ENCODE results near the gene CUTC. TPM values are rescaled to one million over a fixed set of nuclear protein-coding genes. Genes with fewer than 3 reads are reported as not detected.

The CUTC gene
- total RNA-seq, 1 donor from 2014 or later: 46.8 TPM

DNA sequence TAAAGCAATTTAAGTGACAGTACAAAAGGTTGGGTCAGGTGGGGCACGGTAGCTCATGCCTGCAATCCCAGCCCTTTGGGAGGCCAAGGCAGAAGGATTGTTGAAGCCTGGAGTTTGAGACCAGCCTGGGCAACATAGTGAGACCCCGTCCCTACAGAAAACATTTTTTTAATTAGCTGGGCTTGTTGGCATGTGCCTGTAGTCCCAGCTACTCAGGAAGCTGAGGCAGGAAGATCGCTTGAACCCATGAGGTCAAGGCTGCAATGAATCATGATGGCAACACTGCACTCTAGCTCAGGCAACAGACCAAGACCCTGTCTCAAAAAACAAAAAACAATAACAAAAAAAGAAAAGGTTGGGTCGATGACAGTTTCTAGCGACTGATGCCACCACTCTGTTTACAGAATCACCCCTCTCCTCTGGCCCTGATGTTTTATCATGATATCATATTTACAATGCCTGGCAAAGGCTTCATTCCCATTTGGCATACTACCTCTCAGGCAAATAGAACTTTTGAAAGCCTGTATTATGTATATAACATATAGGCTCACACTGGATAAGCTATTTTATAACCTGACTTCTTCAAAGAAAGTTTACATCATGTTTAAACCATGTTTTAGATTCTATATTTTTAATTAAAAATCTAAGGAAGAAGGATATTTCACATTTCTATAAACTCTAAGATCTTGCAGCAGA is 49.8 kb downstream of the CUTC start:
- Mint-ChIP-seq H3K27ac (no peak overlapping the region), H3K36me3 (ENCODE audit: low read depth) (no peaks in the 10 kb centered on the region), H3K27me3 (peaks cover 3% of the 10 kb centered on the region), H3K4me3 (no peak overlapping the region), H3K4me1 (peaks cover 5% of the 10 kb centered on the region), H3K9me3 (no peaks in the 10 kb centered on the region)
- DNase-seq: no peak
- intact Hi-C loops (cut with micrococcal nuclease): no loop called here

DNA sequence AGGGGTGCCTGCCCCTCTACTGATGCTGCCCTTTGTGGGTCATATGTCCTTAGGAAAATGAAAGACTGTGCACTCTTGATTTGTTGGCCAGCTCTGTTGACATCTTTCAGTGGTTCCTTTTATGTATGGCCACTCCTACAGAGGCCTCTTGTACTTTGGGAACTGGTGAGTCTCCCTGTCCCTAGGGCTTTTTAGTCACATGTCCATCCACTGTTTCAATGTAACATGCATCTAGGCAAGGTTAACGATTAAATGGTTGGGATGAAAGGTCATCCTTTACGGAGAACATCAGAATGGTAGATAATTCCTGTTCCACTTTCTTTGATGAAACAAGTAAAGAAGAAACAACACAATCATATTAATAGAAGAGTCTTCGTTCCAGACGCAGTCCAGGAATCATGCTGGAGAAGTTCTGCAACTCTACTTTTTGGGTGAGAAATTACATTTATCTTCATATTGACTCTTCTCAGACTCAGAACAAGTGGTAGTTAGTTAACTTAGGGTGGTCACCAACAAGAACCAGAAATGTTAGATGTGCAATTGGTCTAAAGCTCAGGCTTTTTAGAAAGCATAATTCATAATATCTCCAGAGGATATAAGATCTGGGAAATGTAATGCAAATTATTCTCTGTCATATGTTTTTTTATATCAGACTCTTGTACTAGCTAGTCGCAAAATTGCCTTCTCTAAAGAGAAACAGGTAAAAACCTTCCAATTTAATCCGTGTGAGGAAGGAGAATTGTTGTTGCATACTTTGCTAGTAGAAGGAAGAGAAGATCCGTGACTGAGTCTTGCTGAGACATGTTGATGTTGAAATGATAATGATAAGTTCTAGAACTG is 50.6 kb downstream of the CUTC start, which contains the start of gene ABCC2:
ABCC2 (plus strand) TSS at position 194 of the 840 bp plus-strand sequence; CDS start at position 399, 205 bp downstream.
- no peak within 1 kb of the TSS for H3K4me3 Mint-ChIP-seq
- no peaks in the 10 kb centered on the region for H3K9me3 Mint-ChIP-seq
- no peak for DNase-seq
- intact Hi-C loops (cut with micrococcal nuclease): no loop called here
- peaks cover 3% of the 10 kb centered on the region for H3K27me3 Mint-ChIP-seq
- H3K4me1 Mint-ChIP-seq: peaks cover 5% of the 10 kb centered on the region
- no peaks in the 10 kb centered on the region for H3K36me3 Mint-ChIP-seq (ENCODE audit: low read depth)
- no peak within 1 kb of the TSS for H3K27ac Mint-ChIP-seq

DNA sequence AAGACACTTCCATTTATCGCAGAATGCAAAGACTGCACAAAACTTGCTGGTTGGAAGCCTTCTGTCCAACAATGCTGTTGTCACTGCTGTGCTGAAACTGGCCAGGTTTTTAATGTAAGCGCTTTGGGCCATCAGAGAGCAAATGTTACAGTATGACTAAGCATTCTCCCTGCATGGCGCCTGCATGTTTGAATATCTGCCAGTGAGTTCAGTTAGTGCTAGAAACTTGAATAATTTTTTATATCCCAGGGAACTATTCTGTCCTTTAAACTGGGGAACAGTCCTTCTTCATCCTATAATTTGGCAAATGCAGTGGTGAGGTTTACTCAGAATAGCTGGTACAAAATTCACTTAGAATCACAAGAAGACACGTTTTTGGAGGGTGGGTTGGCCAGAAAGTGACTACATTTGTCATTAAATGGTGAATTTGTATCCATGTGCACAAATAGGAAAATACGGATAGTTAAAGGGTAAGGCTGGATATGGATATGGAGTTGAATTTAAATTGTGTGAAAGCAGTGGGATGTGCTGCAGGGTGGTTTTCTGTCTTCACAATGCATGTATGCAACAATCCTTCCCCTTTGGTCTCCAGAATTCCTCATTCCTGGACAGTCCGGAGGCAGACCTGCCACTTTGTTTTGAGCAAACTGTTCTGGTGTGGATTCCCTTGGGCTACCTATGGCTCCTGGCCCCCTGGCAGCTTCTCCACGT is 52.1 kb downstream of the CUTC start:
- no peak for DNase-seq
- H3K9me3 Mint-ChIP-seq: no peaks in the 10 kb centered on the region
- H3K27me3 Mint-ChIP-seq: peaks cover 4% of the 10 kb centered on the region
- intact Hi-C loops (cut with micrococcal nuclease): no loop called here
- no peak overlapping the region for H3K4me3 Mint-ChIP-seq
- H3K27ac Mint-ChIP-seq: no peak overlapping the region
- H3K4me1 Mint-ChIP-seq: peaks cover 5% of the 10 kb centered on the region
- H3K36me3 Mint-ChIP-seq (ENCODE audit: low read depth): no peaks in the 10 kb centered on the region

DNA sequence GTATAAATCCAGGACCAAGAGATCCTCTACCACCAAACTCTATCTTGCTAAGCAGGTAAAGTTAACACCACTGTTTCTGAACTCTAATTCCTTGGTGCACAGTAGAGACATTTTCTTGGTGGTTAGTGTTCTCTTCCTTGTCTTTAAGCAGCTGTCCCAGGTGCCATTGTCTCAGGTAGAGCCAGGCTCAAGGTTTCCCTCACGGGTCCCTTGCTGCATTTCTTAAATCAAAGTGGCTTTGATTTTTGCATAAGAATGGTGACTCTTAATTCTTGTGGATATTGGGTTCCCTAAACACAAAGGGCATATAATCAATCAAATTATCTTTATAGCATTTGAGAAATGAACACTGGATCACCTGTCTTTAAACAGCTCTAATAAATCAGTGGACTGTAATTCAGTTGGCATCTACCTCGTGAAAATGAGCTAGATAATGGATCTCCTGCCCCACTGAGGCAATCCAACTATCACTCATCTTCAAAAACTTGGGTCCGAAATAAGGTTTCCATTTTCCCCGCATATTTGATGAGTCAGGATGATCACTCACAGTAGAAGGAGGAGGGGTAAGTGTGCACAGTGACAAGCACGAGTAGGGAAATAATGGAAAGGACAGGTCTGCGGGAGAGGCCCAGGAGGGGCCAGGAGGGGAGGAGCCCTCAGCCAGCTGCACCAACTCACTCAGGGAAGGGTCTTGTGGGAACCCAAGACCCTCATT is 52.9 kb downstream of the CUTC start:
- no peak overlapping the region for H3K27ac Mint-ChIP-seq
- no peak for DNase-seq
- H3K27me3 Mint-ChIP-seq: peaks cover 5% of the 10 kb centered on the region
- no peaks in the 10 kb centered on the region for H3K9me3 Mint-ChIP-seq
- no peaks in the 10 kb centered on the region for H3K36me3 Mint-ChIP-seq (ENCODE audit: low read depth)
- no peak overlapping the region for H3K4me3 Mint-ChIP-seq
- no peaks in the 10 kb centered on the region for H3K4me1 Mint-ChIP-seq
- intact Hi-C loops (cut with micrococcal nuclease): no loop called here

DNA sequence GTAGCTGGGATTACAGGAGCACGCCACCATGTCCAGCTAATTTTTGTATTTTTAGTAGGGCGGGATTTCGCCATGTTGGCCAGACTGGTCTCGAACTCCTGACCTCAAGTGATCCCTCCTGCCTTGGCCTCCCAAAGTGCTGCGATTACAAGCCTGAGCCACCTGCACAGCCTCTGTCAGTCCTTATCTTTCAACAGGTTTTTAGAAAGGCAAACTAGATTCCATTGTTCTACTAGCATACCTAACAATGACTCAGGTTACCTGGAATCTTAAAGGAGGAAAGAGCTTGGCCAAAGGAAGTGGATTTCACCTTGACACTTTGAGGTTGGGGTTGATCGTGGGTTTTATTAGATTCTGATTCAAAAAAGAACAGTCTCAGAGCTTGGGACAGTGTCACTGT is 53.6 kb downstream of the CUTC start:
- no peaks in the 10 kb centered on the region for H3K4me1 Mint-ChIP-seq
- no peak overlapping the region for H3K27ac Mint-ChIP-seq
- no peaks in the 10 kb centered on the region for H3K9me3 Mint-ChIP-seq
- intact Hi-C loops (cut with micrococcal nuclease): no loop called here
- H3K27me3 Mint-ChIP-seq: peaks cover 5% of the 10 kb centered on the region
- H3K36me3 Mint-ChIP-seq (ENCODE audit: low read depth): no peaks in the 10 kb centered on the region
- DNase-seq: no peak
- H3K4me3 Mint-ChIP-seq: no peak overlapping the region

DNA sequence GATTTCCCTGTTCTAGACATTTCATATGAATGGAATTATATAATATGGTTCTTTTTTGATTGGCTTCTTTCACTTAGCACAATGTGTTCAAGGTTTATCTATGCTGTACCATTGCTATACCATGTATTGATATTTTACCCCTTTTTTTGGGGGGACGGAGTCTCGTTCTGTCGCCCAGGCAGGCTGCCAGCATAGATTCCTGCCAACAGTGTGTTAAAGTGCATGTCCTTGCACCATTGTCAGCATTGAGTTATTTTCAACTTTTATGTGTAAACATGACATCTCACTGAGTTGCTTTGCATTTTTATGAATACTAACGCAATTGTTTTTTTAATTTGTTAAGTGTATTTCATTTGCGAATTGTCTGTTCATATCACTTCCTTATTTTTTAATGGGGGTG is 55.3 kb downstream of the CUTC start:
- DNase-seq: no peak
- H3K4me3 Mint-ChIP-seq: no peak overlapping the region
- no peak overlapping the region for H3K27ac Mint-ChIP-seq
- H3K9me3 Mint-ChIP-seq: no peaks in the 10 kb centered on the region
- no peaks in the 10 kb centered on the region for H3K36me3 Mint-ChIP-seq (ENCODE audit: low read depth)
- intact Hi-C loops (cut with micrococcal nuclease): no loop called here
- H3K4me1 Mint-ChIP-seq: no peaks in the 10 kb centered on the region
- peaks cover 5% of the 10 kb centered on the region for H3K27me3 Mint-ChIP-seq

DNA sequence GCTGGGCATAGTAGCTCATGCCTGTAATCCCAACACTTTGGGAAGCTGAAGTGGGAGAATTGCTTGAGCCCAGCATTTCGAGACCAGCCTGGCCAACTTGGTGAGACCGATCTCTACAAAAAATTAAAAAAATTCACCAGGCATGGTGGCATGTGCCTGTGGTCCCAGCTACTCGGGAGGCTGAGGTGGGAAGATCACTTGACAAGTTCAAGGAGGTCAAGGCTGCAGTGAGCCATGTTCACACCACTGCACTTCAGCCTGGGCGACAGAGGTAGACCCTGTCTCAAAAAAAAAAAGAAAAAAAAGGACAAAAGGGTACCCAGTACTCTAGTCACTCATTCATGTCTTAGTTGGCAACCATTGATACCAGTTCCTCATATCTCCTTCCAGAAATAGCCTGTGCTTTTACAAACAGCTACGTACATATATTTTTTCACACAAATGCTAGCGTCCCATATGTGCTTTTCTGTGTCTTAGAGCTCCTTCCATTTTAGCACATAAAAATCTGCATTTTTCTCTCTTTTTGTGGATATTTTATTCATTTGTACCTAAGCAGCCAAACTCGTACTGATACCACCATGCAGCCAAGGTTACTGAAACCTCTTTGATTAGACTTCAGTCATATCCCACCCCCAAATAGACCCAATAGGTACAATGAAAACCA is 55.9 kb downstream of the CUTC start:
- Mint-ChIP-seq H3K27ac (no peak overlapping the region), H3K4me1 (no peaks in the 10 kb centered on the region), H3K9me3 (no peaks in the 10 kb centered on the region), H3K27me3 (peaks cover 5% of the 10 kb centered on the region), H3K4me3 (no peak overlapping the region), H3K36me3 (ENCODE audit: low read depth) (no peaks in the 10 kb centered on the region)
- no peak for DNase-seq
- intact Hi-C loops (cut with micrococcal nuclease): no loop called here

DNA sequence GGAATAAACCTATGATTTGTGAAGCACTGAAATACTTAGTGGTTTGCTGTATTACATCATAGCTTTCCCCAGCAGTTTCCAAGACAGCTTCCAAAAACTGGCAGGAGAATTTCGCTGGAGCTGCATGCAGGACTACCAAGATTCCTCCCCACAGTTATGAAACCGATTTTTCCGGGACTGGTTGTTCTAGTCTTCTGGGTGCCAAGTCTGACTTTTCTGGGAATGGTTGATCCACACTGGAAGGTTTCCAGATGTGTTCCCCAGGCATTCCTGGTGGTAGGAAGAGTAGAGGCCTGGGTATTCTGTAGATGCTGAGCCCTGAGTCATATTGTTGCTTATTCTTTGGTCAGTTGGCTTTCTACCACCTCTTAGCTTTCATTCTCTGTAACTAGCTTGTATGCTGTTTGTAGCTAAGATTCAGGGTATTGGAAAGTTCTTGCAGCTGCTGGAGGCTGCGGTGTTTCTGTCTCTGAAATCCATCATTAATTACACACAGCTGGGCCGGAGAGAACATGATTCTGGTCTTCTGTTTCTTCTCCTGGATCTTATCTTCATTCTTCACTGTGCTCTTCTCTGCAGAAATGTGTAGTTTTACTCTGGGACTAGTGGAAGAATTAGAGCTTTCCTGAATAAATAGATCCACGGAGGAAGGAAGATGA is 56.7 kb downstream of the CUTC start:
- H3K27ac Mint-ChIP-seq: no peak overlapping the region
- DNase-seq: no peak
- intact Hi-C loops (cut with micrococcal nuclease): no loop called here
- H3K4me3 Mint-ChIP-seq: no peak overlapping the region
- no peaks in the 10 kb centered on the region for H3K36me3 Mint-ChIP-seq (ENCODE audit: low read depth)
- H3K27me3 Mint-ChIP-seq: peaks cover 5% of the 10 kb centered on the region
- no peaks in the 10 kb centered on the region for H3K9me3 Mint-ChIP-seq
- no peaks in the 10 kb centered on the region for H3K4me1 Mint-ChIP-seq

DNA sequence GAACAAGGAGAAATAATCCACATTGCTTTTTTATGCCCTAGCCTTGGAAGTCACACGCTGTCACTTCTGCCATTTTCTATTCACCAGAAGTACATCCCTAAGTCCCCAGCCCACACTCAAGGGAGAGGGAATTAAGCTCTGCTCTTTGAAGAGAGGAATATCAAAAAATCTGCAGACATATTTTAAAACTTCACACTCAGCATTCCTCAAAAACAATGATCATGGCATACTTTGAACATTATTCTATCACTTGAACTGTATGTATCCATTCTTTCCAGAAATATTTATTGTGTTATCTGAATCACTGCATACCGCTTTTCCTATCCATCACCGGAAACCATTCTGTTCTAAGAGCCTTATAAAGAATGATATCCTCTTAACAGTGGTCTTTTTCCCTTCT is 59.8 kb downstream of the CUTC start:
- no peak for DNase-seq
- no peaks in the 10 kb centered on the region for H3K36me3 Mint-ChIP-seq (ENCODE audit: low read depth)
- intact Hi-C loops (cut with micrococcal nuclease): no loop called here
- peaks cover 5% of the 10 kb centered on the region for H3K27me3 Mint-ChIP-seq
- H3K4me1 Mint-ChIP-seq: no peaks in the 10 kb centered on the region
- H3K9me3 Mint-ChIP-seq: no peaks in the 10 kb centered on the region
- no peak overlapping the region for H3K27ac Mint-ChIP-seq
- H3K4me3 Mint-ChIP-seq: no peak overlapping the region

DNA sequence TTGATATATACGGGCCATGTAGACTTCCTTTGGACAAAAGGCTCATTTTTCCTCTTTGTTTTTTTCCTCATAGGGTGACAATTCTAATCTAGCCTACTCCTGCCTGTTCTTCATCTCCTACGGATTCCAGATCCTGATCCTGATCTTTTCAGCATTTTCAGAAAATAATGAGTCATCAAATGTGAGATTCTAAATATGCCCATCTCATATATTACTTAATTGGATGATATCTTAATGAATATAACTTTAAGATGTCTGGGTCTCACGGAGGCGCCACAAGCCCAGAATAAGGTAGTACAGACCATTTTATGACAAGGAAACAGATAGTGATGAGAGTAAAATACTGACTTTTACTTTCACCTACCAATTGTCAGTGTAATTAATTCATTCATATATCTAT is 61.8 kb downstream of the CUTC start:
- Mint-ChIP-seq H3K4me1 (no peaks in the 10 kb centered on the region), H3K27me3 (peaks cover 3% of the 10 kb centered on the region), H3K27ac (no peak overlapping the region), H3K36me3 (ENCODE audit: low read depth) (no peaks in the 10 kb centered on the region), H3K4me3 (no peak overlapping the region), H3K9me3 (no peaks in the 10 kb centered on the region)
- no peak for DNase-seq
- intact Hi-C loops (cut with micrococcal nuclease): no loop called here

DNA sequence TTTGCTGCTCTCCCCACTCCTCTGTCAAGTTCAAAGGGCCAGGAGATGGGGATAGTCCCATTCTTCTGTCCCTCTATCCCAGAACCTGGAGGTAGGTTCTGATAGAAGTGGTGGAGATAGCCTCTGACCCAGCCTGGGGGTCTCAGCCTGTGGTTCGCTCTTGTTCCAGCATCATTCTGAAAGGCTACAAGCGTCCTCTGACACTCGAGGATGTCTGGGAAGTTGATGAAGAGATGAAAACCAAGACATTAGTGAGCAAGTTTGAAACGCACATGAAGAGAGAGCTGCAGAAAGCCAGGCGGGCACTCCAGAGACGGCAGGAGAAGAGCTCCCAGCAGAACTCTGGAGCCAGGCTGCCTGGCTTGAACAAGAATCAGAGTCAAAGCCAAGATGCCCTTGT is 64.9 kb downstream of the CUTC start:
- DNase-seq: no peak
- Mint-ChIP-seq H3K27me3 (peaks cover 2% of the 10 kb centered on the region), H3K27ac (no peak overlapping the region), H3K36me3 (ENCODE audit: low read depth) (no peaks in the 10 kb centered on the region), H3K9me3 (no peaks in the 10 kb centered on the region), H3K4me3 (no peak overlapping the region), H3K4me1 (no peaks in the 10 kb centered on the region)
- intact Hi-C loops (cut with micrococcal nuclease): no loop called here

DNA sequence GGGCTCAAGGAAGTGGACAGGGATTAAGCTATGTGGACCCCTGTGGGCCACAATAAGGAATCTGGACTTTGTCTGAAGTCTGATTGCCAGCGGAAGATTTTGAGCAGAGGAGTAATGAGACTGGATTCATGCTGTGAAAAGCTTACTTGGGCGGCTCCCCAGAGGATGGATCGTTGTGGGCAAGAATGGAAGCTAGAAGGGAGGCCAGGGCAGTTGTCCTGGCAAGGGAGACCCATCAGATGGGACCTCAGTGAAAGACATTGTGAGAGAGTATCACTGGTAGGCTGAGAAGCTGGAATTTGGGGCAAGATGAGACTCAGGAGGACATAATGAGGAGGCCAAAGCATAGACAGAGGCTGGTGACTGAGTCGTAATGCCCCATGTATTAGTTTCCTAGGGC is 66.0 kb downstream of the CUTC start:
- Mint-ChIP-seq H3K9me3 (no peaks in the 10 kb centered on the region), H3K27ac (no peak overlapping the region), H3K27me3 (peaks cover 2% of the 10 kb centered on the region), H3K4me1 (no peaks in the 10 kb centered on the region), H3K36me3 (ENCODE audit: low read depth) (no peaks in the 10 kb centered on the region), H3K4me3 (no peak overlapping the region)
- intact Hi-C loops (cut with micrococcal nuclease): no loop called here
- no peak for DNase-seq

DNA sequence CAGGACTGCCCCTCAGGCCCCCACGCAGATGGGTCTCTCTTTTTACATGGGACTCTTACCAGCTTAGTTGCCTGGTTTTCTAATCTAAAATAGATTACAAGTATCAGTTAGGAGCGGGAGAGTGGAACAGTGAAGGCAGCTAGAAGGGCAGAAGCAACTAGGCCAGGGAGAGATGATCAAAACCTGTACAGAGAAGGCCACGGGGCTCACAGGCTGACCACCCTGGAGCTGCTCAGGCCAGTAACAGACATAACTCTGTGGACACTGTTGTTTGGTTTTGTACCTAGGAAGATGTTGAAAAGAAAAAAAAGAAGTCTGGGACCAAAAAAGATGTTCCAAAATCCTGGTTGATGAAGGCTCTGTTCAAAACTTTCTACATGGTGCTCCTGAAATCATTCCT is 66.9 kb downstream of the CUTC start:
- intact Hi-C loops (cut with micrococcal nuclease): no loop called here

More for the DNA sequence above, 66.9 kb downstream of the CUTC start:
- peaks cover 4% of the 10 kb centered on the region for H3K27me3 Mint-ChIP-seq
- no peaks in the 10 kb centered on the region for H3K4me1 Mint-ChIP-seq
- no peaks in the 10 kb centered on the region for H3K9me3 Mint-ChIP-seq
- no peaks in the 10 kb centered on the region for H3K36me3 Mint-ChIP-seq (ENCODE audit: low read depth)
- no peak overlapping the region for H3K4me3 Mint-ChIP-seq
- DNase-seq: no peak
- H3K27ac Mint-ChIP-seq: no peak overlapping the region
